HepG2 (cell line): ENCODE measurements around the gene EFNA3. TPM values are rescaled to one million over a fixed set of nuclear protein-coding genes. Genes with fewer than 3 reads are reported as not detected.
A peak's percentile ranks its signal among the peaks of the same experiment; 100 is the strongest.

Experiments
- CBFB ChIP-seq: sonication (generic); formaldehyde crosslinking; IDR thresholded peaks from 2 replicates; pipeline ENCODE4 v1.4.0; 2020; ENCODE audit warnings: missing genetic modification reagents
- HINFP ChIP-seq: sonication (generic); formaldehyde crosslinking; IDR thresholded peaks from 2 replicates; pipeline ENCODE4 v1.4.0; 2020; ENCODE audit warnings: low read depth, mild to moderate bottlenecking, missing genetic modification reagents
- HMG20A ChIP-seq: IDR thresholded peaks from 2 replicates; pipeline ENCODE4 v1.6.1; 2016; ENCODE audit warnings: borderline replicate concordance
- JARID2 ChIP-seq: sonication (generic); formaldehyde crosslinking; IDR thresholded peaks from 2 replicates; pipeline ENCODE4 v1.8.1; 2023; ENCODE audit warnings: missing genetic modification reagents, inconsistent platforms; ENCODE audit not compliant: insufficient replicate concordance
- KAT8 ChIP-seq: IDR thresholded peaks from 2 replicates; pipeline ENCODE4 v1.6.1; 2016; ENCODE audit warnings: missing genetic modification reagents, missing compliant biosample characterization
- MYNN ChIP-seq: sonication (generic); formaldehyde crosslinking; IDR thresholded peaks from 2 replicates; pipeline ENCODE4 v1.4.0; 2020; ENCODE audit warnings: mild to moderate bottlenecking, low read depth, missing genetic modification reagents
- NFKBIZ ChIP-seq: IDR thresholded peaks from 2 replicates; pipeline ENCODE4 v1.6.1; 2018; ENCODE audit warnings: missing genetic modification reagents, missing compliant biosample characterization
- NR1H2 ChIP-seq: sonication (generic); formaldehyde crosslinking; IDR thresholded peaks from 2 replicates; pipeline ENCODE4 v1.8.1; 2022; ENCODE audit warnings: low read depth, missing genetic modification reagents, borderline replicate concordance
- PATZ1 ChIP-seq: sonication (generic); formaldehyde crosslinking; IDR thresholded peaks from 2 replicates; pipeline ENCODE4 v1.4.0; 2020; ENCODE audit warnings: missing genetic modification reagents
- SOX13 ChIP-seq, 3 experiments: fragments of 450-650 bp in 1 of 3; sonication (generic) in 1 of 3; formaldehyde crosslinking in 1 of 3; IDR thresholded peaks in 2 of 3; conservative IDR thresholded peaks in 1 of 3; 2 replicates each; pipeline versions ENCODE4 v1.5.0 to v1.6.1; 2016 to 2020; ENCODE audit warnings: antibody characterized with exemption in 1 of 3, mild to moderate bottlenecking in 1 of 3, missing compliant biosample characterization in 1 of 3, missing genetic modification reagents in 1 of 3, moderate library complexity in 1 of 3
- SRF ChIP-seq: IDR thresholded peaks from 2 replicates; pipeline ENCODE4 v1.6.1; 2011; ENCODE audit warnings: mild to moderate bottlenecking, low read depth, low read length, moderate library complexity
- STAG1 ChIP-seq: sonication (generic); formaldehyde crosslinking; IDR thresholded peaks from 2 replicates; pipeline ENCODE4 v1.4.0; 2020; ENCODE audit warnings: missing genetic modification reagents
- TIGD3 ChIP-seq: sonication (generic); formaldehyde crosslinking; IDR thresholded peaks from 2 replicates; pipeline ENCODE4 v1.5.1; 2020; ENCODE audit warnings: mild to moderate bottlenecking, missing genetic modification reagents, borderline replicate concordance
- ZBTB20 ChIP-seq: sonication (generic); formaldehyde crosslinking; IDR thresholded peaks from 2 replicates; pipeline ENCODE4 v1.8.1; 2023; ENCODE audit warnings: missing genetic modification reagents, low read depth, mild to moderate bottlenecking, borderline replicate concordance
- ZNF329 ChIP-seq: sonication (generic); formaldehyde crosslinking; IDR thresholded peaks from 2 replicates; pipeline ENCODE4 v1.9.0; 2021; ENCODE audit warnings: low read depth, mild to moderate bottlenecking, missing genetic modification reagents
- ZNF580 ChIP-seq: IDR thresholded peaks from 2 replicates; pipeline ENCODE4 v1.6.1; 2016; ENCODE audit warnings: low read depth, borderline replicate concordance
- ZNF740 ChIP-seq: sonication (generic); formaldehyde crosslinking; IDR thresholded peaks from 2 replicates; pipeline ENCODE4 v1.4.0; 2020; ENCODE audit warnings: missing genetic modification reagents
- ZNF777 ChIP-seq: sonication (generic); formaldehyde crosslinking; IDR thresholded peaks from 2 replicates; pipeline ENCODE4 v1.4.0; 2020; ENCODE audit warnings: missing genetic modification reagents
- polyA plus RNA-seq, 8 experiments: library from polyadenylated mRNA; depleted of rRNA in 3 of 8; stranded (reverse) in 7 of 8; unstranded in 1 of 8; fragments of >200 nt; fragmentation: Illumina TruSeq in 4 of 8; extraction: Trizol in 4 of 8; gene quantifications; 2 replicates each; pipeline versions ENCODE4 v1.2.1 to v1.2.3, GENCODE V29; 2011 to 2016; ENCODE audit warnings: low read depth in 4 of 8, missing spikeins in 1 of 8, mixed read lengths in 1 of 8; ENCODE audit not compliant: insufficient read depth in 1 of 8
- total RNA-seq, 5 experiments: library from RNA; depleted of rRNA; stranded (reverse); fragments of >200 nt; fragmentation: Illumina TruSeq; extraction: Trizol; gene quantifications; 2 replicates each; pipeline ENCODE4 v1.2.3, GENCODE V29; 2016; ENCODE audit warnings: low read depth in 1 of 5
- TF ChIP-seq, protein P1 (sequence below): sonication (generic); formaldehyde crosslinking; IDR thresholded peaks from 2 replicates; pipeline ENCODE4 v1.5.1; 2020; ENCODE audit warnings: missing genetic modification reagents, mild to moderate bottlenecking, borderline replicate concordance
- TF ChIP-seq, protein P2 (sequence below): sonication (generic); formaldehyde crosslinking; IDR thresholded peaks from 2 replicates; pipeline ENCODE4 v1.5.0; 2020; ENCODE audit warnings: missing genetic modification reagents, mild to moderate bottlenecking, borderline replicate concordance

Gene EFNA3
- total and polyA plus RNA-seq, 2 of the 13 experiments (the other 11 are each of a cell fraction or from before 2014, with no cell fraction given) = 1.0 to 5.7 TPM

DNA sequence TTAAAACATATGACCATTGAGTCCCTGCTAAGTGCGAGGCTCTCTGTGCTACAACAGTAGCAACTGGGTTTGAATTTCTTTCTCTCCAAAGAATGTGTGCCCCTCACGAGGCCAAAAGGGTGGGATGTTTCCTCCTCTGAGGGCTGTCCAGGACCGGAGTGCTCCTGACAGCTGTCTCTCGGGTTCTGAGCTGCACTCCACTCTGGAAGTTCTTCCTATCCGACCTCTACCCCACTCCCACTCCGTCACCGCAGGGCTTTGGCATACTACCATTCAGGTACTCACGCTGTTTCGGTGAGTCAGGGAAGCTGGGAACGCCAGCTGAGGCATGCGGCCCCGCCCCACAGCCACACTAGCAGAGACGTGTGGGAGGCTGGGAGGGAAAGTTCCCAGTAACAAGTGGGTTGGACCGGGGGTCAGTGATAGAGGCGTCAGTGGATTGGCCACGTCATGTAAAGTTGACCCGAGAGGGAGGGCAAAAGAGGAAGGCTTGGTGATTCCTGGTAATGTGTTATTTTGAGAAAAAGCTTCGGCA lies 56.3 kb downstream of the EFNA3 start (continued):
- TF ChIP-seq, protein P1, sequence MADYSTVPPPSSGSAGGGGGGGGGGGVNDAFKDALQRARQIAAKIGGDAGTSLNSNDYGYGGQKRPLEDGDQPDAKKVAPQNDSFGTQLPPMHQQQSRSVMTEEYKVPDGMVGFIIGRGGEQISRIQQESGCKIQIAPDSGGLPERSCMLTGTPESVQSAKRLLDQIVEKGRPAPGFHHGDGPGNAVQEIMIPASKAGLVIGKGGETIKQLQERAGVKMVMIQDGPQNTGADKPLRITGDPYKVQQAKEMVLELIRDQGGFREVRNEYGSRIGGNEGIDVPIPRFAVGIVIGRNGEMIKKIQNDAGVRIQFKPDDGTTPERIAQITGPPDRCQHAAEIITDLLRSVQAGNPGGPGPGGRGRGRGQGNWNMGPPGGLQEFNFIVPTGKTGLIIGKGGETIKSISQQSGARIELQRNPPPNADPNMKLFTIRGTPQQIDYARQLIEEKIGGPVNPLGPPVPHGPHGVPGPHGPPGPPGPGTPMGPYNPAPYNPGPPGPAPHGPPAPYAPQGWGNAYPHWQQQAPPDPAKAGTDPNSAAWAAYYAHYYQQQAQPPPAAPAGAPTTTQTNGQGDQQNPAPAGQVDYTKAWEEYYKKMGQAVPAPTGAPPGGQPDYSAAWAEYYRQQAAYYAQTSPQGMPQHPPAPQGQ (CRISPR knock-in tag) = no peak; the same call in 1 of the 2 replicates
- TF ChIP-seq, protein P2, sequence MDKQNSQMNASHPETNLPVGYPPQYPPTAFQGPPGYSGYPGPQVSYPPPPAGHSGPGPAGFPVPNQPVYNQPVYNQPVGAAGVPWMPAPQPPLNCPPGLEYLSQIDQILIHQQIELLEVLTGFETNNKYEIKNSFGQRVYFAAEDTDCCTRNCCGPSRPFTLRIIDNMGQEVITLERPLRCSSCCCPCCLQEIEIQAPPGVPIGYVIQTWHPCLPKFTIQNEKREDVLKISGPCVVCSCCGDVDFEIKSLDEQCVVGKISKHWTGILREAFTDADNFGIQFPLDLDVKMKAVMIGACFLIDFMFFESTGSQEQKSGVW (CRISPR knock-in tag) = no peak
- no peak for TF ChIP-seq HINFP (CRISPR knock-in tag)
- TF ChIP-seq JARID2 (CRISPR knock-in tag) = no peak
- peak; percentile 69 for TF ChIP-seq PATZ1 (CRISPR knock-in tag)
- no peak for TF ChIP-seq MYNN (CRISPR knock-in tag)
- TF ChIP-seq ZNF329 (CRISPR knock-in tag) = 0 out of 2 replicates have a peak, but pooled peaks have one; percentile 40
- TF ChIP-seq ZNF580 (CRISPR knock-in tag) = no peak
- TF ChIP-seq NR1H2 (CRISPR knock-in tag) = no peak
- no peak; the same call in 1 of the 2 replicates for TF ChIP-seq TIGD3 (CRISPR knock-in tag)
- TF ChIP-seq ZNF777 = no peak
- TF ChIP-seq SOX13 (IDR thresholded peaks at IDR 0.05) = no peak
- peak in 1 of 2 experiments; percentile 15; a peak in 1 of 4 replicates for TF ChIP-seq SOX13 (CRISPR knock-in tag; conservative IDR thresholded peaks at IDR 0.05 in 1 of 2, IDR thresholded peaks at IDR 0.05 in 1 of 2)
- TF ChIP-seq SRF = no peak
- no peak for TF ChIP-seq KAT8 (CRISPR knock-in tag)
- TF ChIP-seq ZBTB20 = no peak; the same call in 1 of the 2 replicates
- TF ChIP-seq ZNF740 (CRISPR knock-in tag) = no peak
- no peak; the same call in none of the 2 replicates for TF ChIP-seq STAG1 (CRISPR knock-in tag)
- peak; percentile 10; the same call in 1 of the 2 replicates for TF ChIP-seq CBFB (CRISPR knock-in tag)
- no peak for TF ChIP-seq NFKBIZ (CRISPR knock-in tag)
- 0 out of 2 replicates have a peak, but pooled peaks have one; percentile 45 for TF ChIP-seq HMG20A (CRISPR knock-in tag)
